NCI-H1694 treated with DMSO at 0.1 percent for 48 hours (cell line): ENCODE results near the gene ZNF346.
A peak's percentile ranks its signal among the peaks of the same experiment; 100 is the strongest.

Source experiments
- DNase-seq: peaks from one replicate; lab custom pipeline; 2025; lab: John Stamatoyannopoulos, UW

ZNF346 gene

DNA sequence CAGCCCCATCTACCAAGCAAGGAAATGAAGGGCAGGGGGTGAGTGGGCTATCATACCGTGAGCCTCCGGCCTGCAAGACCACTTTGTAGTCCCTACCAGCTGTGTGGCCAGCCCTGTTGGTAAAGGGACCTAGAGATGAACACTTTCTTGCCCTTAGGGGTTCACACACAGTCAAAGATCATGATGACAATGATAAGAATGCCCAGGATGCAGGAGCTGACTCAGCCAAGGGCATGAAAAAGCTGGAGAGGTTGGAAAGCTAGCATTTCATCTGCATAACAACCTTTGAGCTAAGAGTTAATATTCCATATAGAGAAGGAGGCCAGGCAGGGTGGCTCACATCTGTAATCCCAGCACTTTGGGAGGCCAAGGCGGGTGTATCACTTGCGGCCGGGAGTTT is 45.0 kb downstream of the ZNF346 start:
- no peak for DNase-seq

DNA sequence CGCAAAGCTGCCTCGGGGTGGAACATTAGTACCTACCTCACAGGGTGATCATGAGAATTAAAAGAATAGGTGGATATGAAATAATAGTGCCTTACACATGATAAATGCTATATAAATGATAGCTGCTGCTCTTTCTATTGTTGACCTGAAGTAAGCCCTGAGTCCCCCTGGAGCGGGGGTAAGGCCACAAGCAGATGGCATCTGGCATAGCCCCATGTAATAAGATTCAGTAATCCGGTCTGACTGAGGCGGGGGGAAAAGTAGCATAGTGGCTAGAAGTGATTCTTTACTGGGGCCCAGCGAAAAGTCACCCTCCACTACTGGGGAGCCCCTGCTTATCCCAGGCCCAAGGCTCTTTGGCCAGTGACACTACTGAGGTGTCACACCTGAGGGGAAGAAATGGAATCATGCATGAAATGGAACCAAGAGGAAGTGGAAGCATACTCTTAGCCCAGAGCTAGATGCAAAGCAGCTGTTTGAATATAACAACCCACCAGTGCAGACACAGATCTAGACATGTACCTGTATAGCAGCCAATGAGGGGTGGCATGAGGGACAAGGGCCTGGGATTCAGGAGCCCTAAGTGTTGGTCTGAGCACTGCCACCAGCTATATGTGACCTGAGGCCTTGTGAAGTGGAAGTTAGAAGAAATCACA is 48.2 kb downstream of the ZNF346 start:
- DNase-seq, result no peak

DNA sequence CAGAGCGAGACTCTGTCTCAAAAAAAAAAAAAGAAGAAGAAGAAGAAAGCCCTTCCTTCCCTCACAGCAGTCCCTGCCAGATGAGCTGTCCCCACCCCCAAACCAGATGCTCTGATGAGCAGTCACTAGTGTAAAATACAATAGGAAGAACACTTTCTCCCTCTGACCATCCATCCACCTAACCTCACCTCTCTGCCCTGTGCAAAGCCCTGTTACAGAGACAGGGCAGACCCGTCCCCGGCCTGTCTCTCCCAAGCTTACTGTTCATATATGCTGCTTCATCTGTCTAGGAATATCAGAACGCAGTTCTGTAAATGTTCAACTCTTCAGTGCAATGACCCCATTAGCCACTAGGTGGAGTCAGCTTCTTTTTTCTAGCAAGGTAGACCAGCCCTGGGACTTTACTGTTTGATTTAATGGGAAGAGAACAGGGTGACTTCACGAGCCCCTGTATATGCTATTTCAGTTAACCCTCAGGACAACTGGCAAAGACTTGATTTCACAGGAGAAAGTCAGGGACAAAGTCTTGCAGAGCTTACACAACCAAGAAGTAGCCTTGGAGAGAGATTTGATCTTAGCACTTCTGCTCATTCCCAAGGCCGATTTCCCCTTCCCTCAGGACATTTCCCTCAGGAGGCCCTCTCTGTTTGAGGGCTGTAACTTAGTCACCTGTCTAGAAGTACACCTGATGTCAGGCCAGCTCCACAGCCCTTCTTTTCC is 49.3 kb downstream of the ZNF346 start:
- peak; percentile 76 for DNase-seq

GRCh38 chr5:177077335-177077734 is 54.8 kb downstream of the ZNF346 start:
- DNase-seq, result no peak

DNA sequence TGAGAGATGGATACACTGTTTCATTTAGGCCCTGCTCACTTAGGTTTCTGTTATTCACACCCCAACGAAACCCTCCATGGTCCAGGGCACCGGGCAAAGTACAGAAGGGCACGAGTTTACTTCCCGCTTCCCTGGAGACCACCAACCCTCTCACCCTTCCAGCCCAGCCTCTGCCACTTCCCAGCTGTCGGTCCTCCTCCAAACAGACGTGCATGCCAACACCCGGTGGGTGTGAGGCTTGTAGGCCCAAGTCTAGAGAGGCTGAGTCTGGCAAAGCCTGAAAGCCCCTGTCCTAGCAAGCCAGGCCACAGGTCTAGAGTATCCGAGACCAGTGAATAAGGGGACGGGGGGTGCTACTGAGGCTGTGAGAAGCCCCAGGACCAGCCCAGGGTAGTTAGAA is 57.1 kb downstream of the ZNF346 start:
- no peak for DNase-seq

DNA sequence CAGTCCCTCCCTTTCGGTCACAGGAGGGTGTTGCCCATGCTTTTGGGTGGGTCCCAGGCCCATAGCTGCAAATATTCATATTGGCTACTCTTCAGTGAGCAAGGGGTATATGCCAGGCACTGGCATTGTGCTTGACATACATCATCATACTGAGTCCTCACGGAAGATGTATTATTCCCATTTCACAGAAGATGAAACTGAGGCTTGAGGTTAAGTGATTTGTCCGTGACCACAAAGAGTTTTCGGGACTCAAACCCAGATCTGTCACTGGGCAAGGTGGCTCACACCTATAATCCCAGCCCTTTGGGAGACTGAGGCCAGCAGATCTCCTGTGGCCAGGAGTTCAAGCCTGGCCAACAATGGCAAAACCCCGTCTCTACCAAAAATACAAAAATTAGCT is 57.8 kb downstream of the ZNF346 start:
- DNase-seq, result no peak

- no peak for DNase-seq
These were observed 59.4 kb downstream of the ZNF346 start for GRCh38 chr5:177081859-177082258.

GRCh38 chr5:177083357-177083756 is 60.9 kb downstream of the ZNF346 start:
- no peak for DNase-seq

- no peak for DNase-seq
These were observed 61.7 kb downstream of the ZNF346 start for GRCh38 chr5:177084175-177084574.

DNA sequence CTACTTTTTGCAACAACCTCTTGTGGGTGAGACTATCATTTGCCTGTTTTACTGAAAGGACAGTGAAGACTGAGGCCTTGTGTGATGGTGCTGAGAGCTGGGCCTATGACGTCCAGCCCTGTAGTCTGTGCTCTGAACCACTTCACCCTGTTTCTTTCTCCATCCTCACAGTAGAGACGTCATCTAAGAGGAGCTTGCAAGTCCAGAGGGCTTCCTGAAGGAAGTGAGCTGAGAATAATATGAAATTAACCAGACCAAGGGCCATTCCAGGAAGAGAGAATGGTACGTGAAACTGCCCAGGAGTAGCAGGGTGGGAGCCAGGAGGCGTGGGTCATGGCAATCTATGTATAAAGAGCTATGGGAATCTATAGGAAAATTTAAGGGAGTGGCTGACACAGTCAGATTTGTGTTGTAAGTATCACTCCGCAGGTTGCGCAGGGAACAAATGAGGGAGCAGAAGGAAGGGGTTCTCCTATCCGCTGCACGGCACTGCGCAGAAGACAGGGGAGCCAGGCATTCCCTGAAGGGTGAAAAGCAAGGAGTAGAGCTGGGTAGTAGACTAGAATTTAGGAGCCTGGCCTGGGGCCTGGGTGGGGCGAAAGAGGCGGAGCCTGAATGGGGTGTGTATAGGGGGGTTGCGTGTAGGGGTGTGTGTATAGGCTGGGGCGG is 63.6 kb downstream of the ZNF346 start:
- no peak for DNase-seq

DNA sequence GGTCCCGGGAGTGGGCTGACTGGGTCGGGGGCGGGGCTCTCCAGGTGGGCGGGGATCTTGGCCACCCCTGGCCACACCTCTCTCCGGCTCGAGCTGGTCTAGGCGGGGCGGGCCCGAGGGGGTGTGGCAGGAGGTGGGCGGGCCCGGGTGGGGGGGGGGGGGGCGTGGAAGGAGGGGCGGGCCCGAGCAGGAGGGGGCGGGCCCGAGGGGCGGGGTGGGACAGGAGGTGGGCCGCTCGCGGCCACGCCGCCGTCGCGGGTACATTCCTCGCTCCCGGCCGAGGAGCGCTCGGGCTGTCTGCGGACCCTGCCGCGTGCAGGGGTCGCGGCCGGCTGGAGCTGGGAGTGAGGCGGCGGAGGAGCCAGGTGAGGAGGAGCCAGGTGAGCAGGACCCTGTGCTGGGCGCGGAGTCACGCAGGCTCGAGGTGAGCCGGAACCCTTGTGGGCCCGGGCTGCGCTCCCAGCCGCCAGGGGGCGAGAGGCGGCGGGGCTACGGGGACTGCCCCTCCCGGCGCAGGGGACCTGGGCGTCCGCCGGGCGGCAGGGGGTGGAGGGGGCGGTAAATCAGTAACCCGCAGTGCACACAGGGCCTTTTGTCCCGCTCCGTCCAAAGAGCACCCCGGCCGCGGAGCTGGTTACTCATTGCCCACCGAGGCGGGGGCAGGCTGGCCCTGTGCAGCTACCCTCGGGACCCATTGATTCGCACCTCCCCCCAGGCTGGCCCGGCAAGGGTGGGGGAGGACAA is 64.3 kb downstream of the ZNF346 start, which contains the start of gene FGFR4:
TSS of gene FGFR4 (plus strand) at position 262 of the 744 bp plus-strand sequence. CDS start 2,688 bp downstream, outside the sequence.
- DNase-seq, result peak; percentile 14

DNA sequence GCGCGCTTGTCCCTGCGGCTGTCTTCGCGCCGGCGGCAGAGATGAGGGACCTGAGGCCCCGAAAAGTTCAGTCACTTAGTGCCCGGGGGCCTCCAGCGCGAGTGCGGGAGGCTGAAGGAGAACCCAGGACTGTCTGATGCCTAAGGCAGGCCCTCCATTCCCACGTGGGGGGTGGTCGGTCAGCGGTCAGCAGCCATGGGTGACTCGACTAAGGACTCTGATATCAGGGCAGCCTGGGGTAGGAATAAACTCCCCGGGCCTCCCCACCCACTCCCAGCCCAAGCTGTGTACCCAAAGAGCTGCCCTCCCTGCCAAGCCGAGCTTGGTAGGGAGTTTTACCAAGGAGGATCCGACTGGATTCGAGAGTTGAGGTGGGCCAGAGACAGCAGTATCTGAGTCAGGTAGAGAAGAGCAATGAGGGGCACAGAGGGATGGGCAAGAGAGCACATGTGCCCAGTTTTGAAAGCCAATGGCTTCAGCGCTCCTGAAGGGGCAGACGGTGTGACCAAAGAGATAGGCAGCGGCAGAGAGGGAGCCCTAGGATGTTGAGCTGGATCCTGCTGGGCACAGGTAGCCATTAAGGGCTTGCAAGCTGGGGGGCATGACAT is 65.0 kb downstream of the ZNF346 start:
- DNase-seq, result no peak

GRCh38 chr5:177089127-177089526 is 66.6 kb downstream of the ZNF346 start:
- DNase-seq, result no peak

- DNase-seq, result no peak
These were observed 67.5 kb downstream of the ZNF346 start for GRCh38 chr5:177089825-177090641.

- no peak for DNase-seq
These were observed 68.3 kb downstream of the ZNF346 start for GRCh38 chr5:177090813-177091212.

DNA sequence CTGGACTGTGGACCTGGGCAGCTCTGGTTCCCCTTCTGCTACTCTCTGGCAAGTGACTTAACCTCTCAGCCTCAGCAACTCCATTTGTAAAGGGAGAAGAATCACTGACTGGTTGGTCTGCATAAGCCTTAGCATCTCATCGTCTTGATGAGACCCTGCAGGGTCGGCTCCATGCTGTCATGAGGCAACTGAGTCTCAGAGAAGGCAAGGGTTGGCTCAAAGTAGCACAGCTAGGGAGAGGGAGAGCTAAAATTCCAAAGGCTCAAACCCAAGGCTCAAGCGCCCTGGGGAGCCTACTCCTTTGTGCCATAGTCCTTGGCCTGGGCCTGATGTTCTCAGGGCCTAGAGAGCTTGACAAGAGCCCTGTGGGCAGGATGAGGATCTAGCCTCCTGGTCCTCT is 68.7 kb downstream of the ZNF346 start:
- DNase-seq, result no peak

GRCh38 chr5:177092178-177093081 is 69.9 kb downstream of the ZNF346 start:
- DNase-seq, result no peak

- no peak for DNase-seq
These were observed 70.7 kb downstream of the ZNF346 start for GRCh38 chr5:177093082-177093712.

DNA sequence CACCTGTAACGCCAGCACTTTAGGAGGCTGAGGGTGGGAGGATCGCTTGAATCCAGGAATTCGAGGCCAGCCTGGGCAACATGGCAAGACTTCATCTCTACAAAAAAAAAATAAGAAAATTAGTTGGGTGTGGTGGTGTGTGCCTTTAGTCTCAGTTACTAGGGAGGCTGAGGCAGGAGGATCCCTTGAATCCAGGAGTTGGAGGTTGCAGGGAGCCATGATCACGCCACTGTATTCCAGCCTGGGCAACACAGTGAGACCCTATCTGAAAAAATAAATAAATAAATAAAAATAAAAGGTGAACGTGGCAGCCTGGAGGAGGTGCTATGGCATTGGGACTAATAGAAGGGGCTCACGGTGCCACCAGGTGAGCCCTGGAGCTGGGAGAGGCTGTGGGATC is 71.3 kb downstream of the ZNF346 start:
- no peak for DNase-seq
